HG03442 (cell line): ENCODE measurements around the gene LBX2.

Experiments used
- ATAC-seq: cut with Tn5 transposase; IDR thresholded peaks from one replicate; pipeline ENCODE4 v1.9.1; 2021; ENCODE audit warnings: mild to moderate bottlenecking, moderate library complexity; ENCODE audit not compliant: unreplicated experiment

LBX2 gene, protein sequence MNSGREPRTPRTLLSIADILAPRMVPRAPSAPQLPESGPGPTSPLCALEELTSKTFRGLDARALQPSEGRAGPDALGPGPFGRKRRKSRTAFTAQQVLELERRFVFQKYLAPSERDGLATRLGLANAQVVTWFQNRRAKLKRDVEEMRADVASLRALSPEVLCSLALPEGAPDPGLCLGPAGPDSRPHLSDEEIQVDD

DNA sequence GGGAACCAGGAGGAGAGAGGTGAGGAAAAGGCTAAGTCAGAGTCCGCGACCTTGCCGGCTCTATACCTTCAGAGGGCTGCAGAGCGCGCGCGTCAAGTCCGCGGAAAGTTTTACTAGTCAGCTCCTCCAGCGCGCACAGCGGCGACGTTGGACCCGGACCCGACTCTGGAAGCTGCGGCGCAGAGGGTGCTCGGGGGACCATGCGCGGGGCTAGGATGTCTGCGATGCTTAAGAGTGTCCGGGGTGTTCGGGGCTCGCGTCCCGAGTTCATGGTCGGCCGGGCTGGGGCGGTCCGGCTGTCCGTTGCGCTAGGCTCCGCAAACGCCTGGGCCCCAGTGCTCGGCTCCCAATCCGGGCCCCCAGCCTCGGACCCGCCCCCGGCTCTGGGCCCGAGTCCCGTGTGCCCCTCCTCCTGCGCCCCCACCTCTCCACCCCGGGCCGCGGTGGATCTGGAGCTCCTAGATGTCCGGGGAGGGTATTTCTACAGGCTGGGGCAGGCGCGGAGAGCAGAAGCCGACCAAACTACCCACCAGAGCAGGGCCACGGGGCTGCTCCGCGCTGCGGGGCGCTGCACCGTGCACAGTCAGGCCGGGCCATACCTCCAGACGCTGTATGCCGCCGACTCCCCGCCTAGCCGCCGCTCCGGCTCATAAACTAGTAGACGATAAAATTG, at the start of gene LBX2:
TSS of gene LBX2 (minus strand) at position 337 of the 673 bp plus-strand sequence. CDS start at position 271, 66 bp downstream.
- ATAC-seq: no peak

- no peak for ATAC-seq
Observed at GRCh38 chr2:74548285-74548899, 49.0 kb upstream of the LBX2 start.

- no peak for ATAC-seq
Observed at GRCh38 chr2:74546004-74546403, 46.6 kb upstream of the LBX2 start.

DNA sequence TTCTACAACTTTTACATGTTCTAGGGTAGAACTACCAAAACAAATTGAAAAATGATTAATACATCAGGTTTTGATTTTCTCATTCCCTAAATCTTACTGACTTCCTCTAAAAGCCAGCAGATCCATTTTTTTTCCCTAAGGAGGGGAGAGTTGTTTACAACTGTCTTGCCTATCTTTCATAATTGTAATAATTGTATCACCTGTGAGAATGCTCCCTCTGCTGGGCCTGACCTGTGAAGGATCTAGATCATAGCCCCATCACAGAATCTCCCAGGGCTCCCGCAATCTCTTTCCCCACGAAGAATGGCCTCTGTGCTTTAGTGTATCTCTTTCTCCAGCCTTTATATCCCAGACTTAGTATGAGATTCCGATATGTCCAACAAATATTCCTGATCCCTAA, 45.2 kb upstream of the LBX2 start:
- no peak for ATAC-seq

DNA sequence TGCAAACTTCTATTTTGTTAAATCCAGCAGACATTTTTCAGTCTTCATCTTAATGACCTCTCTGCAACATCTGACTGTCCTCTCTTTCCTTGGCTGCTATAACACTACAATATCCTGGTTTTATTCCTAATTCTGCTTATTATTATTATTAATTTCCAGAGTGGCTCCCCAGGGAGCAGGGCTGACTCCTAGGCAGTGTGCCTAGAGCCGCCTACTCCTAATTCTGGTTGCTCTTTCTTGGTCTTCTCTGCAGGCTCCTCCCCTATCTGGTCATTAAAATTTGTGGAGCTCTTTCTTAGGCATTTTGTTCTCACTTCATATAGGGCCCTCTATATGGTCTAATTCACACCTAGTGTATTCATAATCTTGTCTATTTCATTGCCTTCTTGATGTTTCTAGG, 43.6 kb upstream of the LBX2 start:
- ATAC-seq: no peak

DNA sequence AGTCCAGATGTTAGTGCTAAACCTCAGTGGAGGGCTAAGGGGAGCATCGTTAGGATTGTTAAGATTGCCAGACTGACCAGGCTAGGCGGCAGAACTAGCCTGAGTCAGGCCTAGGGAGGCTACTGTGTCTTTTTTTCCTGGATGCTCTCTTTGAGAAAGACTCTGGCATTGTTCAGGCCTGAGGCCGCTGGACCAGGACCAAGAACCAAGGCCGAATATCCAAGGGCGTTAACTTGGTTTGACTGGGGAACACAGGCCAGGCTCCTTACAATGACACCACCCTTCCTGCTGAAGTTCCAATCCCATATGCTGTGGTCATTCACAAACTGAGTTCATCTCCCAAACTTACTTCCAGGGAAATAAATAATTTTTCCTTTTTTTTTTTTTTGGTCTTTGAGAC, 40.9 kb upstream of the LBX2 start:
- ATAC-seq: no peak

DNA sequence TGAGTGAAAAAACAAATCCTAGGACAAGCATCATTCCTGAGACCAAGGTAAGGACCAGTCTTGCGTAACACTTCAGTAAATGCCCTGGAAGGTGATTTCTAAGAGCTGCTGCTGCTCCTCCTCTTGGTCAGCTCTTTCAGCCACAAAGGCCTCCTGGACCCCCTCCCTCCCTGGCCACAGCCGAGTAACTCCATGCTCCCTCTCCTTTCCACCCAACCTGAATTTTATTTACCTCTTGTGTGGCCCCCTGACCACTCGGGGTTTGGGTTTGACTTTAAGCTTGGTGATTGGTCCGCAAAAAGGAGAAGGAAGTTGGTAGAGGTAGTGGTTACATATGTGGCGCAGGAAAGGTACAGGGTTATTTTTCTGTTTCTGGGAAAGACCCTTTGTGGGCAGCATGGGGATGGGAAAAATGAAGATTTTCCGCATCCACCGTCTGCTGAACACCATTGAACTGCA, 39.5 kb upstream of the LBX2 start:
- no peak for ATAC-seq

- no peak for ATAC-seq
Observed at GRCh38 chr2:74537140-74537539, 37.7 kb upstream of the LBX2 start.

- ATAC-seq: no peak
Observed at GRCh38 chr2:74536166-74536950, 37.0 kb upstream of the LBX2 start.

GRCh38 chr2:74535440-74535965, 36.1 kb upstream of the LBX2 start:
- no peak for ATAC-seq

DNA sequence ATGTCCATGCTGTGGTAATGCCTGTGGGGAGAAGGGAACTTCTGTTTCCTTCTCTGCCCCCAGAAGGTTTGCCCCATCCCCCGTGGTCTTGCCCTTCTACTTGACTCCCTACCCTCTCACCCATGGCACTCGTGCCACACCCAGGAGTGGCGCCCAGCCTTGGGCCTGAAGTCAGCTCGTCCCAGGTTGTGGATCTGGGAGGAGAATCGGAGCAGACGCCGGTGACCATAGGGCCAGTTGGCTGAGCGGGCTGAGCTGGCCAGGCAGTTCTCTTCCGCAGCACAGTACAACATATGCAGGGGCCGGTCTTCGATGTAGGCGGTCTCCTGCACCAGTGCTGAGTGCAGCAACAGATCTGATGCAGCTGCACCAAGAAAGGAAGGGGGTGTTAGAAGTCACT, 35.0 kb upstream of the LBX2 start:
- no peak for ATAC-seq

- ATAC-seq: no peak
Observed at GRCh38 chr2:74533464-74533863, 34.1 kb upstream of the LBX2 start.

GRCh38 chr2:74532222-74532621, 32.8 kb upstream of the LBX2 start:
- ATAC-seq: no peak

DNA sequence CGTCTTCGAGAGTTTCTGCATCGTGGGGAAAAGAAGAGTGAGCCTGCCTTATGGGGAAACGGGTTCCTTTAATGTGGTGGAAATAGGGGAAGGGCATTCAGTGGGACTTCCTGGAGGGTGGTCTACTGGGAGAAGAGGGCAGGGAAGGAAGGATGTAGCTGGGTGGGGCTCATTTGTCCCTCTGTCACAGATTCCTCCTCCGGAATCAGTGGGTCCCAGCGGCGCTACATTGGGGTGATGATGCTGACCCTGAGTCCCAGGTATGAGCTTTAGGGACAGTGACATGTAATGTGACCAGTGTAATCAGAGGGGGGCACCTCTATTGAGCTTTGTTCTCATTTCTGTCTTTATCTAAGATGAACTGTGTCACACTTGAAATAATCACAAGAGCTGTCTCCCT, 32.3 kb upstream of the LBX2 start:
- no peak for ATAC-seq

GRCh38 chr2:74530239-74531187, 31.1 kb upstream of the LBX2 start:
- ATAC-seq: peak; percentile 24

DNA sequence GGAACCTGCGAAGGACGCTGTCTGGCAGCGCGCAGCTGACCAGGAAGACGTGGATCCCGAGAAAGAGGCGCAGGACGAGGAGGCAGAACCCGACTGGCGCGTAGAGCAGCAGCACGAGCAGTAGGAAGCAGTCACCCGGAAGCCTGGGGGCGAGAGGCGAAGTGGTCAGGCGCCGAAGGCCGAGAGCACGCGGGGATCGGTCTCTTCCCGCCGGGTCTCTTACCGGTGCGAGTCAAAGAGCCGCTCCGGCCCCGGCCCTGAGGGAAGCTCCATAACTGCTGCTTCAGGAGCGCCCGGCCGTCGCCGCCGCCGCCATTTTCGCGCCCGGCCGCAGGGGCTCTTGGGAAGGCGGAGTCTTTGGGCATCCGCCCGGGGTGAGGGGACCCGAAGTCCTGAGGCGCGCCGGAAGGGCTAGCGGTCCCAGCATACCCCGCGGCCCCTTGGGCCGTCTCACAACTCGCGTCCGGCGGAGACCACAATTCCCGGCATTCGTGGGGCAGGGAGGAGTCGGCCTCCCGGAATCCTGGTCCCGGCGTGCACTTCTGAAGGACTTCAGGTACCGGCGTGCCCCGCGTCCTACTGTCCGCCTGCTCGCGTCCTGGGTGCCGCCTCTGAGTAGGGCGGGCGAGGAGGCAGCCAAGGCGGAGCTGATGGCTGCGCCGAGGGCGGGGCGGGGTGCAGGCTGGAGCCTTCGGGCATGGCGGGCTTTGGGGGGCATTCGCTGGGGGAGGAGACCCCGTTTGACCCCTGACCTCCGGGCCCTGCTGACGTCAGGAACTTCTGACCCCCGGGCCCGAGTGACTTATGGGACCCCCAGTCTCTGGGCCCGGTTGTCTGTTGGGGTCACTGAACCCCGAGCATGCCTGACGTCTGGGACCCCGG, 30.2 kb upstream of the LBX2 start, which contains the start of the genes AUP1 and HTRA2:
TSS of gene AUP1 (minus strand) at position 350 of the 882 bp plus-strand sequence. CDS start at position 273, 77 bp downstream.
TSS of gene HTRA2 (plus strand) at position 577 of the 882 bp plus-strand sequence. CDS start at position 651, 74 bp downstream.
- peak; percentile 78 for ATAC-seq

DNA sequence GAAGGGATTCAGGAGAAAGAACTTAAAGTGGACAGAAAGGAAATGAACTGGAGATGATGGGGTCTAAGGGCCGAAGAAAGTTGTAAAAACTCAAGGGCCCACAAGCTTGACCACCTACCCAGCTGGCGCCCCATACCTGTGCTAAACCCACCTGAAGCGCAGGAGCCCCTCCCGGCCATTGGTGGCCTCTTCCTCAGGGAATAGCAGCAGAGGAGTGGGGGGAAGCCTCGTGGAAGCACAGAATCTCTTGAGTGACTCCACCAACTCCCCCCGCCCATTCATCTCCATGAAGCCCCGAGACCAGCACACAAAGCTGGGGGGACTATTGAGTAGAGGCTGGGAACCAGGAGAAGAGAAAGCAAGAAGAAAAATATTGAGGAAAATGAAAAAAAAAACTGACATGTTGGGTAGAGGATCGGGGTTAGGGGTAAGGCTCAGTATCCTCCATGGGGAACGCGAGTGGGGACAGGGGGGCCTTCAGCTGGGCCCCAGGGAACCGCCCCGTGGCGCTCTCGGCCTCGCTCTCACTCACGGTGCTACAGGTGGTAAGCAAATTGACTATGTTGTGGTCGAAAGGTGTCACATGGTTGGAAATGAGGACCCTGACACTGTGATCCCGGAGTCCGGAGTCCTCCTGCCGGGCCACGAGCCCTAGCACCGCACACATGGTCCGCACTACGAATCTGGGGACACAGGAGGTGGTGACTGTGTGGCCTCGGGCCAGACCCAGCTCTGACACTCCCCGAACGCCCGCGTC, 29.4 kb upstream of the LBX2 start:
- ATAC-seq: peak; percentile 5

- no peak for ATAC-seq
Observed at GRCh38 chr2:74527741-74528140, 28.3 kb upstream of the LBX2 start.
